ENCODE data around the gene ZCCHC14.

ZCCHC14 gene

GRCh38 chr16:87356491-87356853, 136.4 kb downstream of the ZCCHC14 start:
- DNase-seq: no peak

All from SHP77 treated with DMSO at 0.1 percent for 48 hours (cell line).